Brain pericyte (primary cell): Measurements from ENCODE around the gene TRIOBP.

Experiments used
- DNase-seq: peaks from one replicate; pipeline ENCODE4 v3.0.0-alpha.2; 2012; ENCODE audit warnings: low read depth, low spot score

The TRIOBP gene

DNA sequence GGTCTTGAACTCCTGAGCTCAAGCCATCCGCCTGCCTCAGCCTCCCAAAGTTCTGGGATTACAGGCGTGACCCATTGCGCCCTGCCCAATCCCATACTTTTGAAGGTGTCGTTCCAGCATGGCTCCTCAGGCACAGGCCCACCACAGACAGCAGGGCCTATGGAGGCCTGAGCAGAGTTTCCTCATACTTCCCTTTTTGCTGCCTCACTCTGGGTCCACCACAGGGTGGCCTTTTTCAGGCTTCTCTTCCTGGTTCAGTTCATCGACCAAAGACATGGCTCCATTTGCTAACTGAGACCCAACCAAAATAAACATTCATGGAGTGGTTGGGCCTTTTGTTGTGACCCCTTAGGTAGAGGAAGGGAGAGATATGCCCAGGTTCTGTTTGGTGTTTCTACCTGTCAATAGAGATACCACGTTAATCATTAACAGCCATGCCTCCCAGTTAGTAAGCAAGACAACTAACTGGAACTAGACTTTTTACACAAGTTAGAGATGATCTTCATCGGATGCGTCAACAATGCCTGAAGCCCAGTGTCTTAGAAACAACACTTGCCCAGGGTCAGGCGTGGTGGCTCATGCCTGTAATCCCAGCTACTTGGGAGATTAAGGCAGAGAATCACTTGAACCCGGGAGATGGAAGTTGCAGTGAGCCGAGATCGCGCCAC, 35.1 kb downstream of the TRIOBP start:
- no peak for DNase-seq

- no peak for DNase-seq
Measured at GRCh38 chr22:37732699-37733607, 36.1 kb downstream of the TRIOBP start.

GRCh38 chr22:37733625-37734401, 37.0 kb downstream of the TRIOBP start:
- no peak for DNase-seq

- DNase-seq: no peak
Measured at GRCh38 chr22:37734402-37734700, 37.5 kb downstream of the TRIOBP start.

GRCh38 chr22:37734964-37735451, 38.2 kb downstream of the TRIOBP start:
- no peak for DNase-seq

GRCh38 chr22:37739035-37739434, 42.2 kb downstream of the TRIOBP start:
- no peak for DNase-seq

DNA sequence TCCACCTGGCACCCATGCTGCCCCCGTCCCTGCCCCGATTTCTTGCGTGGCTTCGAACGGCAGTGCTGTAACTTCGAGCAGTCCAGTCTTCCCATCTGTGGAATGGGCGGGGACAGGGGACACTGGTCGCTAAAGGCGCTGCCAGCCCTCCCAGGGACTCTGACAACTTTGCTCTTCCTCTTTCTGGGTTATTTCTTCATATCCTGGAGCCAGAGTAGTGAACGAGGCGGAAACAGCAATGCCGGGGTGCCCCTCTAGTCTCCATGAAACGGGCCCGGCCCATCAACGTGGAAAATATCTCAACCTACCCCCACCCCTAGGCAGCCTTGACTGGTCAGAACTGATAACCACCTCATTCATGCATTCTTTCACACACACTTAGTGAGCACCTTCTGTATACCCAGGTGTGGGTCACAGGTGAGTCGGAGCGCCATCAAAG, 42.8 kb downstream of the TRIOBP start:
- DNase-seq: no peak

- no peak for DNase-seq
Measured at GRCh38 chr22:37740455-37741311, 43.8 kb downstream of the TRIOBP start.

- DNase-seq: peak; percentile 98
Measured at GRCh38 chr22:37741312-37741795, 44.5 kb downstream of the TRIOBP start.

- DNase-seq: peak; percentile 55
Measured at GRCh38 chr22:37742376-37743171, 45.7 kb downstream of the TRIOBP start.

DNA sequence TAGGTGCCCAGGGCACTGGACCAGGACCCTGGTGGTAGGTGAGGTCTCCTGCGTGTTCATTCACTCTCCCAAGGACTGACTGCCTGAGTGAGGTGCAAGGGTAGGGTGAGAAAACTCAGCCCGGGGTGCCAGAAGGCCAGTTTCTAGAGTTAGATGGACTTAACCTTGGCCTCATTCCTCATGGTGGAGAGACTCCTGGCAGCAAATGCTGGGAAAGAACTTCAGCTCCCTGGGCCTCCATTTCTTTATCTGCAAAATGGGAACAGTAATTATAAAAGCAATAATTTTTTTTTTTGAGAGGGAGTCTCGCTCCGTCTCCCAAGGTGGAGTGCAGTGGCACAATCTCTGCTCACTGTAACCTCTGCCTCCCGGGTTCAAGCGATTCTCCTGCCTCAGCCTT, 47.7 kb downstream of the TRIOBP start:
- no peak for DNase-seq

DNA sequence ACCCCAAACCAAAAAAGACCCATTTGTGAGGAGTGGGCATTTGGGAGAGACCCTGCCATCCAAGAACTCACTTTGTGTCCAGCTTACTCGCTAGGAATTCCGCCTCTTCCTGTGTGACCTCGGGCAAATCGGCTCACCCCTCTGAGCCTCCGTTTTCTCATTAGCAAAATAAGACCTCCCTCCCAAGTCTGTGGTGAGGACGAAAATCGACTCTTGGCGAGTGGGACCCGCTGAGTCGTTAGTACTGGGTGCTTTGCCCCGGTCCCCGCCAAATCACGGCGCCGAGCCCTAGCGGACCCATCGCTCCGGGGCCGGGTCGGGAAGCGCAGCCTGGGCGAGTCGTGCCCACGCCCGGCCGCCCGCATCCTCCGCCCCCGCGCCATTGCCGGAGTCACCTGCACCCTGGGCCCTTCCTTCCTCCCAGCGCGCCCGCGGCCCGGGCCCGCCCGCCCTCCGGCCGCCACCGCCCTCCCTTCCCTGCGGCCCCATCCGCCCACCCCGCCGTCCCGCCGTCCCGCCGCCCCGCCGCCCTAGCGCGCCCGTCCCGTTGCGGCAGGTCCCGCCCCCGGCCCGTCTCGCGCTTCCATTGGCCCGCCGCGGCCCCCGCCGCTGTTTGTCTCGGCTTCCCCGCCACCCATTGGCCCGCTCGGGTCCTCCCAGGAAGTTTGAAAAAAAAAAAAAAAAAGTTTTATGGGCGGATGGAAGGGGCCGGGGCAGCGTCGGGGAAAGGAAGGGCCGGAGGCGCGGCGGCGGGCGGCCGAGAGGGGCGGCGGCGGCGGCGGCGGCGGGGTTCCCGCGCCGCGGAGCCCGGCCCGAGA, 48.9 kb downstream of the TRIOBP start:
- peak; percentile 47 for DNase-seq

- DNase-seq: no peak
Measured at GRCh38 chr22:37746366-37747079, 49.7 kb downstream of the TRIOBP start.

DNA sequence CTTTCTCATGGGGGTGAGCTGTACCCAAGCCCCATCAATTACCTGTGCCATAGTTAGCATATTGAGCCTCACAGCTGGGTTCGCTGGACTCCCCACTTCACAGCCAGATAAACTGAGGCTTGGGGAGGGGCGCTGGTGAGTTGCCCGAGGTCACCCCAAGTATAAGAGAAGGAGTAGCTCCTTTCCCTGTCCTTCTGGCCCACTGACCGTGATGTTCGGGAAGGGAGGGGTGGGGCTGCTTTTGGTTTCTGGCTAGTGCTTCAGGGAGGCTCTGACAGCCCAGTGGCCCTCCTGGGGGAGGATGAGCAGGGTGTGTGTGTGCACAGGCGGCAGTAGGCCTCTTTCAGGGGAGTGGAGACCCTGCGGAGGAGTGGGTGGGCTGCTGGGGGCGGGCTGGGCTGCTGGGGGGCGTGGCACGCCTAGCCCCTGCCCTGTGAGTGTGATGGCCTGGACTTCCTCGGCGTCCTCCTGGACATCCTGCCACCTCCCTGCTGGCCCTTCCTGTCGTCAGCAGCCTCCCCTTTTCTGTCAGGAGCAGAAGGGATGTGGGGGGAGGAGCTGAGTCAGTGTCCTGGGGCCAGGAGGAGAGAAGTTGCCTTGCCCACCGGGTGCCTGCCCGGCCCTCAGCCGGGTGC, 50.3 kb downstream of the TRIOBP start:
- DNase-seq: no peak

DNA sequence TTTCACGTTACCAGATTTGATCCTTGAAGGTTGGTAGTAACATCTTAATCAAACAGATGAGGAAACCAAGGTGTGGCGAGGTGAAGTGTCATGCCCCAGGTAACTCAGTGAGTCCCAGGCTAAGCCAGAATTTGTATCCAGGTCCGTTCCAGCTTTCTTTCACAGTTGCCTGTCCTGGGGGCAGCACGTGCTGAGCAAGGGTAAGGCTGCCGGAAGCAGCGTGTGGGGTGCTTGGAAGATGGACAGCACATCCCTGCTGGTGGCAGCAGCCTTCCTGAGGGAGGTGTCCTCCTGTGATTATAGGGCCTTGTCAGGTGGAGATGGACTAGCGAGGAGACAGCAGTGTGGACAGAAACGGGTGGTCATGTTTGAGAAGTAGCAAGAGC, 50.9 kb downstream of the TRIOBP start:
- DNase-seq: no peak

DNA sequence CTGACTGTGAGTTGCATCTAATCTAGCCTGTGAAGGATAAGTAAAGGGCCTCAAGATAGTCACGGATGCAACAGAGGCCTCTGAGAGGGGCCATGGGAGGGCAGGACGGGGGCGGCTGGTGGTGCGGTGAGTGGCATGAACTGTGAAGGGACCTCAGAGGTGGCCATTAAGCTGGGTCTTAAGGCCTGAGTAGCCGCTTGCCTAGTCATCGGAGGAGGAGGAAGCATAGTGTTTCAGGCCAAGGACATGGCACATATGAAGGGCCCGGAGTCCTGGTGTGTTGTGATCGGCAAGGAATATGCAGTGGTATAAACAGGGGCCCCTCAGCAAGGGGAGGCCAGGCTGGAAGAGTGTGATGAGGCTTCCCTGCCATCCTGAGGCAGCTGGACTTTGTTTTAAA, 51.8 kb downstream of the TRIOBP start:
- no peak for DNase-seq

GRCh38 chr22:37749226-37749625, 52.4 kb downstream of the TRIOBP start:
- no peak for DNase-seq
